ENCODE results near the gene TUBB6. TPM values are rescaled to one million over a fixed set of nuclear protein-coding genes. Genes with fewer than 3 reads are reported as not detected.

TUBB6 gene
- total and polyA plus RNA-seq, 2 donors (not counting 3 experiments of a cell fraction or from before 2014, with no cell fraction given): 440 to 747 TPM

GRCh38 chr18:12258719-12259705, 49.0 kb upstream of the TUBB6 start:
- Histone ChIP-seq H2AFZ (ENCODE audit: low read depth, low read length) (no peak overlapping the region), H3K4me1 (ENCODE audit: control insufficient read depth, extremely low read depth, insufficient read depth, low read length) (peaks cover 21% of the 10 kb centered on the region), H3K9me1 (replicated peaks; ENCODE audit: control insufficient read depth, extremely low read depth, insufficient read depth, low read length) (no peaks in the 10 kb centered on the region), H3K9me3 (replicated peaks; ENCODE audit: control insufficient read depth, insufficient read depth, low read length) (no peaks in the 10 kb centered on the region), H3K4me2 (ENCODE audit: insufficient read depth, low read length) (no peak overlapping the region), H3K27ac (ENCODE audit: insufficient read depth, low read depth, low read length) (no peak overlapping the region), H3K36me3 (ENCODE audit: control insufficient read depth in 2 of 2, extremely low read depth in 1 of 2, insufficient read depth in 2 of 2, low read length in 2 of 2) (no peaks in the 10 kb centered on the region), H3K9ac (replicated peaks; ENCODE audit: extremely low read depth, insufficient read depth, low read length) (no peak overlapping the region), H3K79me2 (ENCODE audit: control insufficient read depth, insufficient read depth, low read length) (no peaks in the 10 kb centered on the region), H3K4me3 (replicated peaks in 1 of 3; ENCODE audit: insufficient read depth in 1 of 3, low read depth in 1 of 3, low read length in 3 of 3) (no peak overlapping the region), H3K27me3 (ENCODE audit: control insufficient read depth in 2 of 2, insufficient read depth in 2 of 2, low read length in 2 of 2) (peaks cover 4 to 6% of the 10 kb centered on the region in 2 experiments), H4K20me1 (replicated peaks; ENCODE audit: control insufficient read depth, extremely low read depth, insufficient read depth, low read length) (no peaks in the 10 kb centered on the region)
- DNase-seq (ENCODE audit: low read depth, low spot score) (no peak), FAIRE-seq (no peak)
- POLR2A ChIA-PET: no interaction called here
- intact Hi-C loops (cut with micrococcal nuclease): no loop called here
- CTCF ChIA-PET: interaction anchor here (1.4 to 3.9 kb wide), 5 partner anchors 10 to 13 kb away, joined by 4 to 36 read pairs (median 5); no protein-coding TSS in a partner anchor
- TF ChIP-seq GATA2 (IDR thresholded peaks at IDR 0.05; ENCODE audit: insufficient read depth, insufficient read length, low read depth, low read length) (no peak), JUN (IDR thresholded peaks at IDR 0.05; ENCODE audit: borderline replicate concordance, insufficient read depth, insufficient read length, low read depth) (no peak), EZH2 (IDR thresholded peaks at IDR 0.05; ENCODE audit: borderline replicate concordance, low read depth, low read length, severe bottlenecking) (no peak), FOS (IDR thresholded peaks at IDR 0.05; ENCODE audit: borderline replicate concordance, insufficient read depth, low read length) (no peak), MYC (IDR thresholded peaks at IDR 0.05; ENCODE audit: low read depth, low read length) (no peak), MAX (IDR thresholded peaks at IDR 0.05; ENCODE audit: insufficient read depth, insufficient read length) (no peak), POLR2AphosphoS5 (IDR thresholded peaks at IDR 0.05; ENCODE audit: insufficient read depth, low read depth, low read length) (no peak), POLR2A (IDR thresholded peaks at IDR 0.05; ENCODE audit: low read depth, low read length) (no peak)
- TF ChIP-seq, protein P1, sequence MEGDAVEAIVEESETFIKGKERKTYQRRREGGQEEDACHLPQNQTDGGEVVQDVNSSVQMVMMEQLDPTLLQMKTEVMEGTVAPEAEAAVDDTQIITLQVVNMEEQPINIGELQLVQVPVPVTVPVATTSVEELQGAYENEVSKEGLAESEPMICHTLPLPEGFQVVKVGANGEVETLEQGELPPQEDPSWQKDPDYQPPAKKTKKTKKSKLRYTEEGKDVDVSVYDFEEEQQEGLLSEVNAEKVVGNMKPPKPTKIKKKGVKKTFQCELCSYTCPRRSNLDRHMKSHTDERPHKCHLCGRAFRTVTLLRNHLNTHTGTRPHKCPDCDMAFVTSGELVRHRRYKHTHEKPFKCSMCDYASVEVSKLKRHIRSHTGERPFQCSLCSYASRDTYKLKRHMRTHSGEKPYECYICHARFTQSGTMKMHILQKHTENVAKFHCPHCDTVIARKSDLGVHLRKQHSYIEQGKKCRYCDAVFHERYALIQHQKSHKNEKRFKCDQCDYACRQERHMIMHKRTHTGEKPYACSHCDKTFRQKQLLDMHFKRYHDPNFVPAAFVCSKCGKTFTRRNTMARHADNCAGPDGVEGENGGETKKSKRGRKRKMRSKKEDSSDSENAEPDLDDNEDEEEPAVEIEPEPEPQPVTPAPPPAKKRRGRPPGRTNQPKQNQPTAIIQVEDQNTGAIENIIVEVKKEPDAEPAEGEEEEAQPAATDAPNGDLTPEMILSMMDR (IDR thresholded peaks at IDR 0.05; ENCODE audit: extremely low read depth in 1 of 2, insufficient read depth in 1 of 2, low read depth in 1 of 2, low read length in 2 of 2): no peak
- dilution Hi-C loops (cut with MboI; ENCODE audit: extremely low pct_ligation_motif_present, low sequenced_read_pairs): no loop called here
- BruUV-seq (replicated peaks): no TSS peak

Measured in endothelial cell of umbilical vein (primary cell).